HG02981 (cell line): ENCODE measurements around the gene ALS2CL.

ENCODE experiments used
- ATAC-seq: cut with Tn5 transposase; IDR thresholded peaks from one replicate; pipeline ENCODE4 v1.9.1; 2021; ENCODE audit warnings: mild to moderate bottlenecking, moderate library complexity; ENCODE audit not compliant: unreplicated experiment

ALS2CL gene

DNA sequence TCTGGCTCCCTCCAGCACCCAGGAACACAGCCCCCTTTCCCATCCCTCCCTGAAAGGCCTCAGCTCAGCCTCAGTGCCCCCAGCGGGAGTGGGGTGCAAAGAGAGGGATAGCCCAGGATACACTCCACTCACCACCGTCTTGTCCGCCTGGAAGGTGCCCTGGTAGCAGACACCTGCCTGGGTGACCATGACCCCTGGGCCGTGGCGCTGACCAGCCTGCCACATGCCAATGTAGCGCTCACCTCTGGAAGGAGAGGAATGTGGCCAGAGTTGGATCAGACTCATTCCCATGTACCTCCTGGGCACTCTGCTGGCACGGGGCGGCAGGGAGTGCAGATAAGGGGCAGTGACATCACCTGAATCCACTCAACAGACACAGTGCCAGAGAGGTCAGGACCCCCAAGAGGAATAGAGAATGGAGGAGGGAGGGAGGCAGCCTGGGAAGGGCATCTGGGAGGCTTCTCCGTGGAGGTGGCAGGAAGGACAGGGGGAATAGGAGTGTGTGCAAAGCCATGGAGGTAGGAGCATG lies 13.1 kb downstream of the ALS2CL start:
- ATAC-seq, result no peak

- ATAC-seq, result no peak
Measured at GRCh38 chr3:46679681-46680080, 13.8 kb downstream of the ALS2CL start.

DNA sequence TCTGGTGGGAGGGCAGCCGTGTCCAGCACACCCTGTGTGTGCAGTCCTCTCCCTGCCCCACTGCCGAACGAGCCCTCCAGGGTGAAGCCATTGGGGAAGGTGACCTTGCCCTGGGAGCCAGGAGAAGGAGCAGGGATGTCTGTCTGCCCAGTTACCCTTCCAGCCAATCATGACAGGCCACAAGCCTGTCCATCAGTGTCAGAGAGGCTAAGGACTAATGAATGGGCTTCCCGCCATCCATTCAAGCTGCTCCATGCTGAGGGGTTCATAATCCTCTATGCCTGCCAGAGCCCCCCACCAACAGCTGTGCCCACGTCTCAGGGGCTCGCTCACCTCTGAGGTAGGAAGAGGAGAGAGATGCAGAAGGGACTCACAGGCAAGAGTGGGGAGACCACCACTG lies 15.2 kb downstream of the ALS2CL start:
- no peak for ATAC-seq

GRCh38 chr3:46677411-46677726 lies 16.1 kb downstream of the ALS2CL start:
- no peak for ATAC-seq

- no peak for ATAC-seq
Measured at GRCh38 chr3:46676601-46677410, 16.7 kb downstream of the ALS2CL start.

GRCh38 chr3:46675843-46676567 lies 17.5 kb downstream of the ALS2CL start:
- no peak for ATAC-seq

DNA sequence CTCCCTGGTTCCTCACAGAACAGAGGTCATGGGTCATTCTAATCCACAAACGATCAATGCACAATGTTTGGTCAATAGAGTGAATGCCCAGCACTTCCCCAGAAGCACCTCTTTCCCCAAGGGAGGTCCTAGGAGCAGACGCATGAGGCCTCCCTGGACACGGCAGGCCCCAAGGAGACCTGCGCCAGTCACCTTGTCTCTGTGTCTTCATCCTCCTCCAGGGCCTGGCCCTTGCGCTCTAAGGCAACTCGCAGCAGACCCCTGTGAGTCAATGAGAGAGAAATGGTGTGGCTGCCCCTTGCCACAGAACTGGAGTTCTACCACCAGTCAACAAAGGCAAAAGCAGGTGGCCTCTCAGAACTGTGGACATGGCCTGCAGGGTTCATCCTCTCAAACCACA lies 18.1 kb downstream of the ALS2CL start:
- ATAC-seq, result no peak

GRCh38 chr3:46674031-46674845 lies 19.2 kb downstream of the ALS2CL start:
- no peak for ATAC-seq

DNA sequence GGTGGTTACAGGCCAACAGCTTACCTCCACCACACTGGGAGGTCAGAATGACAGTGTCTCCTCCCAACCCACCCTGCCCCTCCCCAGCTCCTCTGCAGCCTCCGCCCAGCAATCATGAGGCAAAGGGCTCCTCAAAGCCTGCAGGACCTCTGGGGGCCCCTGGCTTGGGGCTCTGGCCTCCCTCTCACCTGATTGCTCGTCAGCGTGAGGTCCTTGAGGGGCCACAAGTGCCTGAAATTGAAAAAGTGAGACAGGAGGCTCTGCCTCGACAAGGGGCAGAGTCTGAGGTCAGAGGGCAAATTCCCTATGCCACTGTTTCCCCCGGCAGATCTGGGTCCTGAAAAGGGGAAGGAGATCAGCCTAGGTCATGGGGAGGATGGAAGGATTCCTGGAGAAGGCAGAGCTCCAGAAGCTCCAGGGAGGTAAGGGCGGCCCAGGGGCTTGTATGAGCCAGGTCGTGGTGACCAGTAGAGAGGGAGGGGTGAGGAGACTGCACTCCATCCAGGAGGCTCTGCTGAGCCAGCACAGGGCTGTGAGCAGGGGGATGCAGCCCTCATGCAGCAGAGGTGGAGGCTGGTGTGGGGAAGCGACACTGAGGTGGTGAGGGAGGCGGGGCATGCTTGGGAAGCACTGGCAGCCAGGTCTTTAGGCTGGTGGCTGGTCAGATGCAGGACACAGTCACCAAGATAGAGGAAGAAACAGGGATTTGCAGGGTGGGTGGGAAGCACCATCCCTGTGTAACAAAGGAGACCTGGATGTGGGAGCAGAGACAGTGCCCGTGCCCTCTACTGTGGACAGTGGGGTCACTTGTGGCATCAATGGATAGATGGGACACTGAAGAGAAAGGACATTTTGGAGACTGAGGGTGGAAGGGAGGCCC lies 20.1 kb downstream of the ALS2CL start:
- no peak for ATAC-seq

DNA sequence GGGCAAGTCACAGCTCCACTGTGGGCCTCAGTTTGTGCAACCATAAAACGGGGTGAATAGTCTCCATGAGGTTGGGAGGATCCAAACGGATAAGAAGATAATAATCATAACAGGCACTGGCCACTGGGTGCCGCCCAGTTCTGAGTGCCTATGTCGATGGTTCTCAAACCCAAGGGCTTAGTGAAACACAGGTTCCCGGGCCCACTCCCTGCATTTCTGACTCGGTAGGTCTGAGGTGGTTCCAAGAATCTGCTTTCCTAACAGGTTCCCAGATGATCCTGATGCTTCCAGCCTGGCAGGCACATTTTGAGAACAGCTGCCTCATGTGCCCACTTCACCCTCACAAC lies 21.2 kb downstream of the ALS2CL start:
- ATAC-seq, result no peak

GRCh38 chr3:46671541-46672348 lies 21.7 kb downstream of the ALS2CL start:
- ATAC-seq, result no peak

GRCh38 chr3:46670891-46671427 lies 22.5 kb downstream of the ALS2CL start:
- no peak for ATAC-seq

GRCh38 chr3:46670000-46670890 lies 23.2 kb downstream of the ALS2CL start:
- no peak for ATAC-seq

DNA sequence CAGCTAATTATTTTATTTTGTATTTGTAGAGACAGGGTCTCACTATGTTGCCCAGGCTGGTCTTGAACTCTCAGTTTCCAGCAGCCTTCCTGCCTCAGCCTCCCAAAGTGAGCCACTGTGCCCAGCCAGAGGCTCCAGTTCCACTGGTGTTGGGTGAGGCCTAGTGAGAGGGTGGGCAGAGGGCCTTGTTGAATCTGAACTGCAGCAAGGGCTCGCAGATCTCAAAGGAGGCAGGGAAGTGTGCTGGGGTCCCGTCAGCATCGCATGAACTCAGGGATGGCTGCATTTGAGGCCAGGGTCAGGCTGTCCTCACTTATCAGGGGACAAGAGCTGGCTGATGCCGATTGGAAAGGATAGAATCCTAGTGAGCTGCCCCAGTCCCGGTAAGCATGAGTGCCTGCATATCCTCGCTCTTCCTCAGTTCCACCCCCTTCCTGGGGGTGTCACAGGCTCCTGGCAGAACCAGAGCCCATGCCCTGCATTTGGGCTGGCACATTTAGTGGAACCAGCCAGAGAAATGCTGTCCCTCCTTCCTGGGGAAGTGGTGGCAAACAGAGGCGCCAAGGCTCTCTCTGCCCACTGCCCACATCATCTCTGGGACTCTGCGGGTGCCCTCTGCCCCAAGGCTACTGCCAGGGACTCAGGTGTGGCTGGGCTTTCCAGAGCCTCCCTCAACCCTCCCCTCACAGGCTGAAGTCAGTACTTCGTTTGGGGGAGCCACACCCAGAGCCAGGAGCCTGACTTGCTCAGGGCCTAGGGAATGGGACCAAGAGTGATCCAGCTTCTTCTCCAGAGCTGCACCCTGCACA lies 24.1 kb downstream of the ALS2CL start:
- no peak for ATAC-seq

- ATAC-seq, result no peak
Measured at GRCh38 chr3:46668591-46668990, 24.9 kb downstream of the ALS2CL start.

DNA sequence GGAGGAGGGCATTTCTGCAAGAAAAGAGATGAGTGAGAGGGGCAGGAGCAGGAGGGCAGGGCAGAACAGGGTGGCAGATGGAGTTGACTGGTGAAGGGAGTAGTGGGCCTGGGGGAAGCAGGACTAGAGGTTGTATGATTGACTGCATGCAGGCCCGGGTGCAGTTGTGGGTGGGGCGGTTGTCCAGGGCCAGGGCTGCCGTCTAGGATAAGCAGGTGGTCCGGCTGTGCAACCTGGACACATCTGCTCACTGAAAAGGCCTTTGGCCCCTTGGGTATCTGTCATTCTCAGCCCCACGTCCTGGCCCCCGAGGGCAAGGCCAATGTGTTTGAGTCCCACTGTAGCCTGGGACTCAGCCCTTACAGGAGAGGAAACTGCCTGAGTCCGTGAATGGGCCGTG lies 25.4 kb downstream of the ALS2CL start:
- ATAC-seq, result no peak

- no peak for ATAC-seq
Measured at GRCh38 chr3:46667657-46668056, 25.8 kb downstream of the ALS2CL start.
